IMR-90 (cell line): Measurements from ENCODE around the gene ZFAND2B.

ENCODE experiments used
- CTCF ChIP-seq: conservative IDR thresholded peaks from 2 replicates; pipeline ENCODE4 v1.5.1; 2012; ENCODE audit warnings: mild to moderate bottlenecking, low read depth, low read length, improper control_type of control experiment
- POLR2A ChIP-seq: IDR thresholded peaks from 2 replicates; pipeline ENCODE4 v1.6.1; 2012; ENCODE audit warnings: mild to moderate bottlenecking, low read depth, low read length
- RAD21 ChIP-seq: IDR thresholded peaks from 2 replicates; pipeline ENCODE4 v1.6.1; 2012; ENCODE audit warnings: low read length, improper control_type of control experiment

GRCh38 chr2:219197388-219197787 is 9.2 kb upstream of the ZFAND2B start:
- TF ChIP-seq CTCF (no peak), POLR2A (no peak), RAD21 (no peak)
